Liver (tissue), 3 donors: Measurements from ENCODE around the gene RYR2.

ENCODE experiments used
- GABPA ChIP-seq, 2 donors: IDR thresholded peaks in 1 of 2; conservative IDR thresholded peaks in 1 of 2; 2 replicates each; pipeline ENCODE4 v1.6.1; 2016; ENCODE audit warnings: antibody characterized with exemption in 2 of 2, mild to moderate bottlenecking in 1 of 2, moderate library complexity in 1 of 2
- JUND ChIP-seq, 2 donors: IDR thresholded peaks; 2 replicates each; pipeline ENCODE4 v1.6.1; 2016; ENCODE audit warnings: antibody characterized with exemption in 2 of 2
- TAF1 ChIP-seq: conservative IDR thresholded peaks from 2 replicates; pipeline ENCODE4 v1.6.1; 2016; ENCODE audit warnings: antibody characterized with exemption, mild to moderate bottlenecking
- YY1 ChIP-seq: IDR thresholded peaks from 2 replicates; pipeline ENCODE4 v1.6.1; 2016; ENCODE audit warnings: antibody characterized with exemption, mild to moderate bottlenecking
- TF ChIP-seq, protein P1 (sequence below): fragments of 150-350 bp; IDR thresholded peaks from 2 replicates; pipeline ENCODE4 v1.5.1; 2017; ENCODE audit warnings: improper control_type of control experiment, low read depth, low read length; ENCODE audit not compliant: missing input control
- TF ChIP-seq, protein P2 (sequence below): IDR thresholded peaks from 2 replicates; pipeline ENCODE4 v1.6.1; 2016; ENCODE audit warnings: antibody characterized with exemption, mild to moderate bottlenecking
- TF ChIP-seq, protein P3 (sequence below): IDR thresholded peaks from 2 replicates; pipeline ENCODE4 v1.6.1; 2016; ENCODE audit warnings: antibody characterized with exemption
- TF ChIP-seq, protein P4 (sequence below): IDR thresholded peaks from 2 replicates; pipeline ENCODE4 v1.6.1; 2016; ENCODE audit warnings: antibody characterized with exemption
- donor health status: healthy.
- donor health status: healthy.

DNA sequence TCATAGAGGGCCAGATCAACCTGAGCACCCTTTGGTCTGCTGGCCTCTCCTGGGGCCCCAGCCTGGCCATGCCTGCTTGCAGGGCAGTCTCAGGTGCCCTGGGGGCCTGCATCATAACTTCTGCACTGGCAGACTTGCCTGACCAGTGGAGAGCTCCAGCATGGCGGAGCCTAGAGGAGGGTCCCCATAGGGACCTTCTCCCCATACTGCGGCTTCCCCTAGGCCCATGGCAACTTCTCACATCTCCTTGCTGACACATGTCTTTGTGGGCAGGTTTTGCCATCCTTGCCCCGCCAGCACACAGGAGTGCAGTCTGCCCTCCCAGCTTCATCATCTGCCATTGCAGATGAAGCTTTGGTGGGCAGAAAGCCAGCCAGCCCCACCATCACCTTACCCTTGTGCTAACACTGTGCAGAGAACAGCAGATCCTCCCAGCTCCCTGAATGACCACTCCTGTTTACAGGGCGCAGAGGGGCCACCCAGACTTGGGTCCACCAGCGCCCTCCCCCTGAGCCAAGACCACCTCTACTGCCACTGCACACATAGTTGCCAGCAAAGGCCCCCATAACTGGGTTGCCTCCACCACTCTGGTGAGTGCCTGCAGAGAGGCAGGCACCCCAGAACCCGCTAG is 797.0 kb downstream of the RYR2 start:
- TF ChIP-seq, protein P1, sequence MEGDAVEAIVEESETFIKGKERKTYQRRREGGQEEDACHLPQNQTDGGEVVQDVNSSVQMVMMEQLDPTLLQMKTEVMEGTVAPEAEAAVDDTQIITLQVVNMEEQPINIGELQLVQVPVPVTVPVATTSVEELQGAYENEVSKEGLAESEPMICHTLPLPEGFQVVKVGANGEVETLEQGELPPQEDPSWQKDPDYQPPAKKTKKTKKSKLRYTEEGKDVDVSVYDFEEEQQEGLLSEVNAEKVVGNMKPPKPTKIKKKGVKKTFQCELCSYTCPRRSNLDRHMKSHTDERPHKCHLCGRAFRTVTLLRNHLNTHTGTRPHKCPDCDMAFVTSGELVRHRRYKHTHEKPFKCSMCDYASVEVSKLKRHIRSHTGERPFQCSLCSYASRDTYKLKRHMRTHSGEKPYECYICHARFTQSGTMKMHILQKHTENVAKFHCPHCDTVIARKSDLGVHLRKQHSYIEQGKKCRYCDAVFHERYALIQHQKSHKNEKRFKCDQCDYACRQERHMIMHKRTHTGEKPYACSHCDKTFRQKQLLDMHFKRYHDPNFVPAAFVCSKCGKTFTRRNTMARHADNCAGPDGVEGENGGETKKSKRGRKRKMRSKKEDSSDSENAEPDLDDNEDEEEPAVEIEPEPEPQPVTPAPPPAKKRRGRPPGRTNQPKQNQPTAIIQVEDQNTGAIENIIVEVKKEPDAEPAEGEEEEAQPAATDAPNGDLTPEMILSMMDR = no peak
- TF ChIP-seq GABPA (IDR thresholded peaks at IDR 0.05 in 1 of 2, conservative IDR thresholded peaks at IDR 0.05 in 1 of 2) = no peak
- TF ChIP-seq TAF1 = no peak
- TF ChIP-seq YY1 = no peak
- TF ChIP-seq, protein P2, sequence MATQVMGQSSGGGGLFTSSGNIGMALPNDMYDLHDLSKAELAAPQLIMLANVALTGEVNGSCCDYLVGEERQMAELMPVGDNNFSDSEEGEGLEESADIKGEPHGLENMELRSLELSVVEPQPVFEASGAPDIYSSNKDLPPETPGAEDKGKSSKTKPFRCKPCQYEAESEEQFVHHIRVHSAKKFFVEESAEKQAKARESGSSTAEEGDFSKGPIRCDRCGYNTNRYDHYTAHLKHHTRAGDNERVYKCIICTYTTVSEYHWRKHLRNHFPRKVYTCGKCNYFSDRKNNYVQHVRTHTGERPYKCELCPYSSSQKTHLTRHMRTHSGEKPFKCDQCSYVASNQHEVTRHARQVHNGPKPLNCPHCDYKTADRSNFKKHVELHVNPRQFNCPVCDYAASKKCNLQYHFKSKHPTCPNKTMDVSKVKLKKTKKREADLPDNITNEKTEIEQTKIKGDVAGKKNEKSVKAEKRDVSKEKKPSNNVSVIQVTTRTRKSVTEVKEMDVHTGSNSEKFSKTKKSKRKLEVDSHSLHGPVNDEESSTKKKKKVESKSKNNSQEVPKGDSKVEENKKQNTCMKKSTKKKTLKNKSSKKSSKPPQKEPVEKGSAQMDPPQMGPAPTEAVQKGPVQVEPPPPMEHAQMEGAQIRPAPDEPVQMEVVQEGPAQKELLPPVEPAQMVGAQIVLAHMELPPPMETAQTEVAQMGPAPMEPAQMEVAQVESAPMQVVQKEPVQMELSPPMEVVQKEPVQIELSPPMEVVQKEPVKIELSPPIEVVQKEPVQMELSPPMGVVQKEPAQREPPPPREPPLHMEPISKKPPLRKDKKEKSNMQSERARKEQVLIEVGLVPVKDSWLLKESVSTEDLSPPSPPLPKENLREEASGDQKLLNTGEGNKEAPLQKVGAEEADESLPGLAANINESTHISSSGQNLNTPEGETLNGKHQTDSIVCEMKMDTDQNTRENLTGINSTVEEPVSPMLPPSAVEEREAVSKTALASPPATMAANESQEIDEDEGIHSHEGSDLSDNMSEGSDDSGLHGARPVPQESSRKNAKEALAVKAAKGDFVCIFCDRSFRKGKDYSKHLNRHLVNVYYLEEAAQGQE = no peak
- TF ChIP-seq, protein P3, sequence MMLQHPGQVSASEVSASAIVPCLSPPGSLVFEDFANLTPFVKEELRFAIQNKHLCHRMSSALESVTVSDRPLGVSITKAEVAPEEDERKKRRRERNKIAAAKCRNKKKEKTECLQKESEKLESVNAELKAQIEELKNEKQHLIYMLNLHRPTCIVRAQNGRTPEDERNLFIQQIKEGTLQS = no peak
- TF ChIP-seq JUND (IDR thresholded peaks at IDR 0.05) = no peak
- TF ChIP-seq, protein P4, sequence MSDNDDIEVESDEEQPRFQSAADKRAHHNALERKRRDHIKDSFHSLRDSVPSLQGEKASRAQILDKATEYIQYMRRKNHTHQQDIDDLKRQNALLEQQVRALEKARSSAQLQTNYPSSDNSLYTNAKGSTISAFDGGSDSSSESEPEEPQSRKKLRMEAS = no peak
